Measurements from ENCODE around the gene MMD2.
"Not testable (repeated sequence)": the region's sequence is repeated elsewhere in the genome, so short reads cannot be mapped to it uniquely, and the experiment has no call there.

Gene MMD2

GRCh38 chr7:4893188-4893587, 65.8 kb downstream of the MMD2 start:
- not testable (repeated sequence) for DNase-seq

- DNase-seq: not testable (repeated sequence)
Measured at GRCh38 chr7:4891522-4891921, 67.5 kb downstream of the MMD2 start.

DNA sequence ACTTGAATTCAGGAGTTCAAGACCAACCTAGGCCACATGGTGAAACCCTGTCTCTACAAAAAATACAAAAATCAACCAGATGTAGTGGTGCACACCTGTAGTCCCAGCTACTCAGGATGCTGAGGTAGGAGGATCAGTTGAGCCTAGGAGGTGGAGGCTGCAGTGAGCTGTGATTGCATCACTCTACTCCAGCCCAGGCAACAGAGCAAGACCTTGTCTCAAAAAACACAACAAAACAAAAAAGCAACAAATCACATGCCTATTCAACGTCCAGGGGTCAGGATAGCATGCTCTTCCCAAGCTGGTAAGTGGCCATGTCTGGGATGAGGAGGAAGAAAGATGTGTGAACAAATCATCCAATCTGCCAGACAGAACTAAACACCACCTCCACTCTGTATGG, 69.3 kb downstream of the MMD2 start:
- DNase-seq: no peak

DNA sequence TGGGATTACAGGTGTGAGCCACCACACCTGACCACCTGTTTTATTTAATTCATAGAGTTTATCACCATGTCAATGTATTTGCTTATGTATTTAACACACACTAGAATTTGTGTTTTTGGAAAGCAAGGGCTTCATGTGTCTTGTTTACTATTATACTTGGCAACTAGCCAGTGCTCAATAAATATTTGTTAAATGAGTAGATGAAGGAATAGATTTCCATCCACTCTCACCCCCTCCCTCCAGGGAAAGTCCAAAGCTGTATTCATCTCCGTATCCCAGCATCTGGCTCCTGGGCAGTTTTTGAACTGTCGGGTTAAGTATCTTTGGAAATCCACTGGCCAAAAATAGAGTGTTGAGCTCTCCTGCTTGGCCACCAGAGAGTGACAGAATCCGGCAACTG, 70.8 kb downstream of the MMD2 start:
- DNase-seq: no peak

GRCh38 chr7:4886671-4887070, 72.3 kb downstream of the MMD2 start:
- DNase-seq: no peak

GRCh38 chr7:4885317-4885807, 73.6 kb downstream of the MMD2 start:
- no peak for DNase-seq

DNA sequence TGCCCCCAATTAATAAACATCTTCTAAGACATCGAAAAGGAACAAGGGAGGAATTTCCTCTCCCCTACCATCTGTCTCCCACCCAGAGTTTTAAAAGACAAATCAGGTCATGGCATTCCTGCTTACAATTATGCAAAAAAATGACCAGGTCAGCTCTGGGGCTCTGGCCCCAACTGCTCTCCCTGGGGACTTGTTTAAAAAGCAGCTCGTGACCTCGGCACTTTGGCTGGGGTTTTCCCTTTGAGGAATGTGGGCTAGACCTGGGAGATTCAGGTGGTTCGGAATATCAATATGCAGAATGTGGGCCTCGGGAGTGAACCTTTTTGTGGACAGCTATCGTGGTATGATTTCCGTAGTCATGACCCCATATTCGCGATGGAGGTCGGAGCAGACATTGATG, 74.8 kb downstream of the MMD2 start:
- DNase-seq: no peak

DNA sequence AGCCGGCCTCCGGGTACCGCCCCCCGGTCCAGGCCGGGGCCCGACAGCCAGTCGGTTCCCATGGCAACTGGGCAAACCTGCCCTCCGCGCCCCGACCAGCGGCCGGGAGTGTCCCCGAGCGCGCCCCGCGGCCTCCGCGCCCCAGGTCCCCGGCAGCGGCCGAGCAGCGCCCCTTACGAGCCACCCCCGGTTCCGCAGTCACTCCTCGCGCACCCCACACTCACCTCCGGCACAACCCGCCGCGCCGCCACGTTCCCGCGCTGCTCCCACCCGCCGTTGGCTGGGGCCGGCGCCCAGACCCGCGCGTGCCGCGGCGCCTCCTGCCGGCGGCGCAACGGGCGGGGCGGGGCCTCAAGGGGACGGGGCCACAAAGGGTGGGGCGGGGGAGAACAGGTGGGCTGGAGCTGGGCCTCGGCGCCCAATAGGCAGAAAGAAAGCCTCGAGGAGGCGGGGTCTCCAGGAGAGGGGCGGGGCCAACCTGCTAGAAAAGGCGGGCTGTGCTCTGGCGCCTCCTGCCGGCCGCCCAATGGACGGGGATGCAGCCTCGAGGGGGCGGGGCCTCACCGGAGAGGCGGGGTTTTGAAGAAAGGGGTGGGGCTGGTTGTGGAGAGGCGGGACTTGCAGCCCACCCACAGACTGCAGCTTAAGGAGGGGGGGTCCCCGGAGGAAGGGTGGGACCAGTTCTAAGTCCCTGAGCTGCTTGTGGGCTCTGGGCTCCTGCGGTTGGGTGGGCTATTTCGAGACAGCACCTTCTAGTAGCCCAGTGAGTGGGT, 75.4 kb downstream of the MMD2 start, which contains the start of gene RADIL:
Gene RADIL (minus strand): TSS at position 345 of the 773 bp plus-strand sequence. CDS start 5,577 bp downstream, outside the sequence.
- DNase-seq: peak; percentile 91

- no peak for DNase-seq
Measured at GRCh38 chr7:4883033-4883371, 76.0 kb downstream of the MMD2 start.

GRCh38 chr7:4882169-4883032, 76.6 kb downstream of the MMD2 start:
- DNase-seq: no peak

- DNase-seq: no peak
Measured at GRCh38 chr7:4880218-4880617, 78.8 kb downstream of the MMD2 start.

- DNase-seq: no peak
Measured at GRCh38 chr7:4879396-4880081, 79.4 kb downstream of the MMD2 start.

DNA sequence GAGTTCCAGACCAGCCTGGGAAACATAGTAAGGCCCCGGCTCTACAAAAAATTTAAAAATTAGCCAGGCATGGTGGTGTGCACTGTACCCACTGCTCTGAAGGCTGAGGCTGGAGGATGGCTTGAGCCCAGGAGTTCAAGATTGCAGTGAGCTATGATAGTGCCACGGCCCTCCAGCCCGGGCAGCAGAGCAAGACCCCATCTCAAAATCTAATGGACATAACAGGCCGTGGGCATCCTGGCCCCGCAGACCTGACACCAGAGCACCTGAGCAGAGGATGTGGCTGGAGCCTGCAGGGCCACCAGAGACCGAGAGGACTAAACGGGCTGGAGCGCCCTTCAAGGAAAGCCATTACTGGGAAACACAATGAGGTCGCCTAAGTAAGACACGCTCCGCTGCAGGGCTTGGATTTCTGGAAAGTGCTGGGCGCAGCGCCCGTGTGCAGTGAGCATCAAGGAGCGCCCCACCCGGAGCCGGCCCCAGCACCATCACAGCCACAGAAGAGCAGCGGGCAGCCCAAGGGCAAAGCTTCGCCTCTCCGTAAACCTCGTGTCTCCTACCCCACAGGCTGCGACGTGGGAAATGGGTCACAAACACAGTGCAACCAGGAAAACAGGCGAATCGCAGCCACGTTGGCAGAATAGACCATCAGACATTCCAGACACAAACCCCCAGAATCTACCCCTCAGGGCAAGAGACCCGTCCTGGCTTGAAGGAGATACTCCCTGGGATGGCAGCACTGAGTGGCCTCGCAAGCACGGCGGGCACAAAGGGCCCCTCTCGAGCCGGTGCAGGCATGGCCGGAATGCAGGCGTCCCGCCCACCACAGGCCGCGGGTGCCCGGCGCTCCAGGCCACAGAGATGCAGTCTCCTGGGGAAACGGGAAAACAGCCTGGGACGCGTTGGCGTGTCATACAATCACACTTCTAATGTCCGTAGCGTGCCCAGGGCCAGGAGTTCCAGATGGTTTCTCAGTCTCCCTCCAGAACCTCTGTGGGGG, 80.4 kb downstream of the MMD2 start:
- DNase-seq: no peak

DNA sequence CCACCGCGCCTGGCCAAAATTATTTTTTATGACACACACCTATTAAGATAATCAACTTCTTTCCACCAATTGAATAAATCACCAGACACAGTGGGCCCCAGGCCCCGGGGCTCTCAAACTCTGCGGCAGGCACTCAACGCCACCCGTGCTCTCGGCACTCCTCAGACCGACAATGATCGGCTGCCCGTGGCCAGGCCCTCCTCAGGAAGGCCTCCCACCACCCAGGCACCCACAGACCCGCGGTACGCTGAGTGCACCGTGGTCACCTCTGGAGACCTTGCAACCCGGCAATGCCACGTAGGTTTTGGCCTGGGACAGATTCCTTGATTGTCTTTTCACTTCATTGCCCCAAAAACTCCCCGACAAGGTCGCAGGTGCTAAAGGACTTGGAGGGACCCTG, 82.4 kb downstream of the MMD2 start:
- no peak for DNase-seq

GRCh38 chr7:4875391-4875790, 83.6 kb downstream of the MMD2 start:
- DNase-seq: no peak

GRCh38 chr7:4873071-4873944, 85.7 kb downstream of the MMD2 start:
- no peak for DNase-seq

DNA sequence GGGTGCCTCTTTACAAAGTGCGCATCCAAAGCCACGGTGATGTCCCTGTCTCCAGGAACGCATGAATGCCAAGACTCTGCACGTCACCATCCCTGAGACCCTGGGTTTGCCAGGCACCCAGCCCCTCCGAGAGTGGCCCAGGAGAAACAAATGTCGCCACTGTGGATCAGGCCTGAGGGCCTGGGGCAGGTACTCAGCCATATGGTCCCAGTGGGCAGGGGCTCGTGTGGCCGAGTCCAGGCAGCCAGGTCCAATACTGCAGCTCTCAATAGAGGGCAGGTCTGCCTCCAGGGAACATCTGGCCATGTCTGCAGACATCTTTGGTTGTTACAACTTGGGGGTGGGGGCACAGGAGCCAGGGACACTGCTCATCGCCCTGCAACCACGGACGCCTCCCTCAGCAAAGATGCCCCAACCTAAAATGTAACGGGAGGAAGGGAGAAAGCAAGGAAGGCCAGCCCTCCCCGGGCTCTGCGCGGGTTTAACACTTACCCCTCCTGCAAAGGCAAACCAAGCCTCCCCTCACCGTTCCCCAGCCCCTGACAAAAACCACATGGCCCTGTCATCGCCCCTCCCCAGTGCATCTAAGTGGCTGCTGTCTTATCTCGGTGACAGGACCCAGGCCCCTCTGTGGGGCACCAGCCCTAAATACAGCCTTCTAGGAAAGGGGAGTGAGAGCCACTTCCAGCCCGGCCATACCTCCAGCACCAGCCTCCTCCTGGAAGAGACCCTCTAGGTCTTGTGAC, 86.9 kb downstream of the MMD2 start:
- DNase-seq: no peak

- no peak for DNase-seq
Measured at GRCh38 chr7:4871056-4871680, 87.8 kb downstream of the MMD2 start.

GRCh38 chr7:4868493-4868892, 90.5 kb downstream of the MMD2 start:
- no peak for DNase-seq
